HG02678 (cell line): ENCODE data around the gene IL12RB1.
"Not testable (repeated sequence)": the region's sequence is repeated elsewhere in the genome, so short reads cannot be mapped to it uniquely, and the experiment has no call there.

Source experiments
- ATAC-seq: cut with Tn5 transposase; IDR thresholded peaks from one replicate; pipeline ENCODE4 v1.9.1; 2021; ENCODE audit warnings: mild to moderate bottlenecking, moderate library complexity; ENCODE audit not compliant: unreplicated experiment

IL12RB1 gene

GRCh38 chr19:18112989-18113478 is 26.3 kb upstream of the IL12RB1 start:
- no peak for ATAC-seq

- ATAC-seq, result no peak
These were observed 24.0 kb upstream of the IL12RB1 start for GRCh38 chr19:18110609-18111232.

DNA sequence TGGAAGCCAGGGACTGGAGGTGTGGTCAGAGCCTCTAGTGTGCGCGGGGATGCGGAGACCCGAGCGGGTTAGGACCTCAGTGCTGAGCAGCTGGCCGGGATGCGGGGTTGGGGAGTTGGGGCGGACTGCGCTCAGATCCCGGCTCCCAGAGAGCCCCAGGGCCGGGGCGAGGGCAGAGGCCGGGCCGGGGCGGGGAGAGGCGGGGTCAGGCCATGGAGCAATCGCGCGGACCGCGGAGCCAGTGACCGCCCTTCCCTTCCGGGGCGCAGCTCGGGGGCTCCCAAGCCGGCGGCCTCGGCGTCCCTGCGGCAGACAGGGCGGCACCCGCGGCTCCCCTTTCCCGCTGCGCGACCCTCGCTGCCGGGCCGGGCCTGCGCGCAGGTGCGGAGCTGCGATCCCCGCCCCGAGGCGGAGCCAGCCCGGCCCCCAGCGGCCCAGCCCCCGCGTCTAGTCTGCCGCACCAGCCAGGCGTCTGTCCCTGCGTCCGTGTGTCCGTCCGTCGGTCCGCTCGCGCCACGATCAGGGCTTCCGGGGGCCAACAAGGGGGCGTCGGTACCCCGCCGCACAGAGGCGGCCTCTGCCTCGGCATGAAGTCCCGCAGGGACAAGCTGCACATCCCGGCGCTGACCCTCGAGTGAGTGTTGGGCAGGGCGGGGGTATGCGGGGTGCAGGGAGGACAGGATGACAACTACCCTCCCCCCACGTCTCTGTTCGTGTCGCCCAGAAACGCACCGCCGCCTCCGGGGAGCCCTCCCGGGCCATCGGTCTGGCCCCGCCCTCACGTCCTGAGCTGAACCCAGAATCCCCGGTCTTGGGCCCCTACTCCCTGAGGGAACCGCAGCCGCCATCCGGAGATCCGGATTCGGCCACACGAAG is 23.2 kb upstream of the IL12RB1 start:
- ATAC-seq, result no peak

DNA sequence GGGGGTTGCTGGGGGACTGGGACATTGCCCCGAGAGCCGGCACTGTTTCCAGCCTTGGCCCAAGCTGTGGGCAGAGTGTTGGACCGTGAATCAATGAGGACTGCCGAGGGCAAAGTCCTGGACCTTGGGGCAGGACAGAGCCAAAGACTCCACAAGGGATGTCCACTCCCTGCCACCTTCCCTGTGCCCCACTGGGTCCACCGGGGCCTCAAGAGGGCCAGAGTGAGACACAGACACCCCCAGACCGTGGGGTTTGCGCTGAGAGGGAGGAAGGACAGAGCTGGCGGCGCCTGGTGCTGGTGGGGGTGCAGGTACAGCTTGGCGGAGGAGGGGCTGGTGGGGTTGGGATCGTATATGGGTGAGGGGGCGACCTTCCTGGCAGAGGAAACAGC is 22.6 kb upstream of the IL12RB1 start:
- no peak for ATAC-seq

- ATAC-seq, result no peak
These were observed 22.2 kb upstream of the IL12RB1 start for GRCh38 chr19:18108897-18109296.

DNA sequence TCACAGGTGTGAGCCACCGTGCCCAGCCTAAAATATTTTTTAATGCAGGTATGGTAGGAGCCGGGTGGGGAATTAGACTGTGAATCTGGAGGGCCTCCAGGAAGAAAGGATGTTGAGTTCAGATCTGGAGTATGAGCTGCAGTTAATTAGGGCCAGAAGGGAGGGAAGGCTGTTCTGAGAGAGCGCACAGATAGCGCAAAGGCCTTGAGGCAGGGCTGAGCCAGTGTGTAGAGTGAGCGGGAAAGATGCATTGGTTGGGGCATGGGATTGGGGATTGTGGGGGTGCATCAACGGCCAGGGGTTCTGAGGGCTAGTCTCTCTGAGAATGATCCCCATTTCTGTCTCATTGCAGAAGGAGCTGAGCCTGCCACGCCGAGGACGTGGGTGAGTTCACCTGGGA is 20.5 kb upstream of the IL12RB1 start:
- no peak for ATAC-seq

DNA sequence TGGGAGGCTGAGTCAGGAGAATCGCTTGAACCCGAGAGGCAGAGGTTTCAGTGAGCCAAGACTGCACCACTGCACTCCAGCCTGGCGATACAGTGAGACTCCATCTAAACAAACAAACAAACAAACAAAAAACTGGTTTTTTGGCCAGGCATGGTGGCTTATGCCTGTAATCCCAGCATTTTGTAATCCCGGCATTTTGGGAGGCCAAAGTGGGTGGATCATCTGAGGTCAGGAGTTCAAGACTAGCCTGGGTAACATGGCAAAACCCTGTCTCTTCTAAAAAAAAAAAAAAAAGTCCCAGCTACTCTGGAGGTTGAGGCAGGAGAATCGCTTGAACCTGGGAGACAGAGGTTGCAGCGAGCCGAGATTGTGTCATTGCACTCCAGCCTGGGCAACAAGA is 18.5 kb upstream of the IL12RB1 start:
- ATAC-seq, result not testable (repeated sequence)

- ATAC-seq, result no peak
These were observed 18.0 kb upstream of the IL12RB1 start for GRCh38 chr19:18104793-18105131.

- ATAC-seq, result no peak
These were observed 16.3 kb upstream of the IL12RB1 start for GRCh38 chr19:18102916-18103542.

GRCh38 chr19:18101268-18101667 is 14.5 kb upstream of the IL12RB1 start:
- ATAC-seq, result no peak

DNA sequence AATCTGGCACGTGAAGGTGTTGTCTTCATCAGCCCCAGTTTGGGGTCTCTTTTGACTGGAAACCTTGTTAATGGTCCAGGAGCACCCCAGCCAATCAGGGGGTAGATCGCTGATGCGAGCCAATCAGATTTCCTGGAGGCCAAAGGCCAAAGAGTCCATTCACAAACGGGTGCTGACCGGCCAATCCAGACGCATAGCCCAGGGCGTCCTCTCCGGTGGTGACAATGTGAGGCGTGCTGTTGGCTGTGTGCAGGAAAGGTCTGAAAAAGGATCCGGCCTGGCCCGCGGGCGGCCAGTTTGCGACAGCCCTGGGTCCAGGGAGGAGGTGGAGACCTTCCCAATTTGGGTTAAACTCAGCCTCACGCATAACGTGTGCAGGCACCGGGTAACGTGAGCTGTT is 14.0 kb upstream of the IL12RB1 start:
- no peak for ATAC-seq

GRCh38 chr19:18099623-18099995 is 12.9 kb upstream of the IL12RB1 start:
- no peak for ATAC-seq

DNA sequence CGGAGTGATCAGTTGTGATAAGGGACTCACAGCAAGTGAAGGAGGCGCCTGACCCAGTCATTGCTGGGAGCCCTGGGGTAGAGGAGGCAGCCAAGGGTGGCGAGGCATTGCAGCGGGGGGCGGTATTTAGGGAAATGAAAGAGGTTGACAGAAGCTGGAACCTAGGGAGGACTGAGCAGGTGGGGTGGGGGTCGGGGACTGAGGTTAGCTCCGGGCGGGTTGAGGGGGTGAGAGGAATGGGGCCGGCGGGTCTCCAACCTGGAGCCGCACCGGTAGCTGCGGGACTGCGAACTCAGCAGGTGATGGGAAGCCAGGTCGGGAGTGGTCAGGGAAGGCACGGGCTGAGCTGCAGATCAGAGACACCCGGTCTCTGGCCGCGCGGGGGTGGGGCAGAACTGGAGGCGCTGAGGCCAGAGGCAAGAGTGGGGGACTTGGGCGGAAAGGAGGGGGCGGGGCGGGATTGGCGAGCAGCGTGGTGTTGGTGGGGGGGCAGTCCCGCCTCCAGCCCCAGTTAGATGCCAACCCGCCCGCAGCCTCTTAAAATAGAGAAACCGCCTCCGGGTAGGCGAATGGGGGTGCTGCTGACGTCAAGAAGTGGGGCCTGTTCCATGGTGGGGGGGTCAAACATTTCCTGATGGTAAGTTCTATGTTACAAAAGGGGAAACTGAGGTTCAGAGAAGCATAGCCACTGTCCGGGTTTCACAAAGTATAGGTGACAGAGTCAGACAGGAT is 12.3 kb upstream of the IL12RB1 start:
- peak; percentile 54 for ATAC-seq

GRCh38 chr19:18097993-18098890 is 11.5 kb upstream of the IL12RB1 start:
- ATAC-seq, result no peak

DNA sequence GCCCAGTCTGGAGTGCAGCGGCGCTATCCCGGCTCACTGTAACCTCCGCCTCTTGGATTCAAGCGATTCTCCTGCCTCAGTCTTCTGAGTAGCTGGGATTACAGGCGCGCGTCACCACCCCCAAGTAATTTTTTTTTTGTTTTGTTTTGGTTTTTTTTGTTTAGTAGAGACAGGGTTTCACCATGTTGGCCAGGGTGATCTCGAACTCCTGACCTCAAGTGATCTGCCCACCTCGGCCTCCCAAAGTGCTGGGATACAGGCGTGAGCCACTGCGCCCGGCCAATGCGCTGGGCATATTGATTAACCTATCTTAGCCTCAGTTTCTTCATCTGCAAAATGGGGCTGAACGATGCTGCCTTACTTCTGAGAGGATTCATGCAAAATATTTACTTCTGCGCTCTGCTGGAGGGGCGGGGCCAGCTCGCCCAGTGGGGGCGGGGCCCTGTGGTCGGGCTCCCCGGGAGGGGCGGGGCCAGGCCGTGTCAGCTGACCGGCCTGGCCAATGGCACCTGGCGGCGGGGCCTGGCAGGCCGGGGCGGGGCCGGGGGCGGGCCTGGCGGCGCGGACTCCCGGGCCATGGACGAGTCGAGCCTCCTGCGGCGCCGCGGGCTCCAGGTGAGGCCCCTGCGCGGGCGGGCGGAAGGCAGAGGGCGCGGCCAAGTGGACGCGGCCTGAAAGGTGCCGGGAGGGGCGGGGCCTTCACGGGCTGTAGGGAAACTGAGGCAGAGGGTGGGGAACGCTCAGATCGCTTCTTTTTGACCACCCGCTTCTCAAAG is 10.7 kb upstream of the IL12RB1 start, which contains the start of gene MAST3:
Gene MAST3 (plus strand): TSS at position 562 of the 776 bp plus-strand sequence. CDS start 15 bp downstream, at position 577.
- ATAC-seq, result peak; percentile 63

DNA sequence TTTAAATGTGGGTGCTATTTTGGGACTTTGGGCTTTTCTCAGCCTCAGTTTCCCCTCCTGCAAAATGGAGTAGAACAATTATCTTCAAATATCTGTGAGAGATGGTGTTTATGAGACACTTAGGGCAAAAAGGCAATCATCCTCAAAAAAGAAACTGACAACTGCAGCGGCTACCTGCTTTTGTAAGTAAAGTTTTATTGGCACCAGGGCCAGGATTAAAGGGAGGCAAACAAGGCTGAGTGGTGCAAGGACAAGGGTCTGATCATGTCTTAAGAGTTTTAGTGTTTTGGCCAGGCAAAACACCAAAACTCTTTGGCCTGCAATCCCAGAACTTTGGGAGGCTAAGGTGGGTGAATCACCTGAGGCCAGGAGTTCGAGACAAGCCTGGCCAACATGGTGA is 9.5 kb upstream of the IL12RB1 start:
- no peak for ATAC-seq

DNA sequence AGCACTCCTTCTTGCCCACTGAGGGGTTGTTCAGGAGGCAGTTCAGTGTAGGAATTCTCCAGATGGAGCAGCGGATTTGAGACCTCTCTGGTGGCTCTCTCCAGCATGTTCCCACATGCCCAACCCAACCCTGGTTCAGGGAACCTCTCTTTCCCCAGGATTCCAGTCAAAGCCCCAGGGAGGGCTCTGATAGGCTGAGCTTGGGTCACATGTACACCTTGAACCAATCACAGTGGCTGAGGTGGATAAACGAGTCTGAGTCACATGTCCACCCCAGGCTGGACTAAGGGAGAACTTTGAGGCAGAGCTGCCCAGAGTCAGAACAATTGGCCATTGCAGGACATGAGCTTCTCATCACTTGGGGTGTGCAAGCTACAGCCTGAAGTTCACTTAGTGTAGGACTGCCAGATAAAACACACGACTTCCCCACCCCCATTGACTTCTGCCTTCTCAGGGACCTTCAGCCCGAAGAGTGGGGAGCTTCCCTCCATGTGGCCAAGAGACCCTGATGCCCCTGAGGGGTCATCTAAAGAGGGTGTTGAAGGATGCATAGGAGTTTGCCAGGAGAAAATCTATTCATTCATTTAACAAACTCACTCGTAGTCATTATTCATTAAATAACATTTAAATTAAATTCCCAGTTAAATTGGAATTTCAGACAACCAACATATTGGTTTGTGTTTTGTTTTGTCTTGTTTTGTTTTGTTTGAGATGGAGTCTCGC is 6.9 kb upstream of the IL12RB1 start:
- no peak for ATAC-seq

DNA sequence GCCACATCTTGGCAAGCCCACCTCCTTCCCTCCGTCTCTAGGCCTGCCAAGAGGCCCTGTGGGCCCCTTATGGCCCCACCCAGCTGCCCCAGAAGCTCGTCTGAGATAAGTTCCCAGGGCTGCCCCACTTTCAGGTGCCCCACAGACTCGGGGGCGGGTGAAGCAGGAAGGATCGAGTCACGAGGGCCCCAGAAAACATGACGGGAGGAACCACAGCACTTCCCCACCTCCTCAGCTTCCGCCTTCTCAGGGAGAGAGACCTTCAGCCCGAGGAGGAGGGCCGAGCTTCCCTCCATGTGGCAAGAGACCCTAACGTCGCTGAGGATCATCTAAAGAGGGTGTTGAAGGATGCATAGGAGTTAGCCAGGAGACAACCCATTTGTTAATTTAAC is 4.5 kb upstream of the IL12RB1 start:
- ATAC-seq, result no peak
